Memory B cell (primary cell): ENCODE results near the gene RNPEP.
"Not testable (repeated sequence)": the region's sequence is repeated elsewhere in the genome, so short reads cannot be mapped to it uniquely, and the experiment has no call there.

Source experiments
- ATAC-seq: fragments of 150-1000 bp; cut with Tn5 transposase; 2 replicates; pipeline ENCODE4 v1.10.0; 2021; ENCODE audit warnings: low read depth, mild to moderate bottlenecking, moderate library complexity
- DNase-seq, 2 donors: peaks; one replicate each; pipeline ENCODE4 v3.0.0; 2022; ENCODE audit warnings: low spot score in 2 of 2
- H3K27ac Mint-ChIP-seq: one replicate; pipeline ENCODE4 v1.8.0; 2022; ENCODE audit warnings: mild to moderate bottlenecking, moderate library complexity, mixed read lengths
- H3K27me3 Mint-ChIP-seq: one replicate; pipeline ENCODE4 v1.8.0; 2022; ENCODE audit warnings: mixed read lengths
- H3K36me3 Mint-ChIP-seq: one replicate; pipeline ENCODE4 v1.8.0; 2022; ENCODE audit warnings: mild to moderate bottlenecking, mixed read lengths
- H3K4me1 Mint-ChIP-seq: one replicate; pipeline ENCODE4 v1.8.0; 2022; ENCODE audit warnings: mixed read lengths
- H3K4me3 Mint-ChIP-seq: one replicate; pipeline ENCODE4 v1.8.0; 2022; ENCODE audit warnings: mild to moderate bottlenecking, moderate library complexity, mixed read lengths
- H3K9me3 Mint-ChIP-seq: one replicate; pipeline ENCODE4 v1.8.0; 2022; ENCODE audit warnings: mixed read lengths

RNPEP gene

GRCh38 chr1:202049129-202049528, 66.7 kb downstream of the RNPEP start:
- H3K4me1 Mint-ChIP-seq, result no peaks in the 10 kb centered on the region
- ATAC-seq (no peak), DNase-seq (no peak)
- peaks cover 11% of the 10 kb centered on the region for H3K27me3 Mint-ChIP-seq
- H3K4me3 Mint-ChIP-seq, result no peak overlapping the region
- no peak overlapping the region for H3K27ac Mint-ChIP-seq
- no peaks in the 10 kb centered on the region for H3K9me3 Mint-ChIP-seq
- no peaks in the 10 kb centered on the region for H3K36me3 Mint-ChIP-seq

DNA sequence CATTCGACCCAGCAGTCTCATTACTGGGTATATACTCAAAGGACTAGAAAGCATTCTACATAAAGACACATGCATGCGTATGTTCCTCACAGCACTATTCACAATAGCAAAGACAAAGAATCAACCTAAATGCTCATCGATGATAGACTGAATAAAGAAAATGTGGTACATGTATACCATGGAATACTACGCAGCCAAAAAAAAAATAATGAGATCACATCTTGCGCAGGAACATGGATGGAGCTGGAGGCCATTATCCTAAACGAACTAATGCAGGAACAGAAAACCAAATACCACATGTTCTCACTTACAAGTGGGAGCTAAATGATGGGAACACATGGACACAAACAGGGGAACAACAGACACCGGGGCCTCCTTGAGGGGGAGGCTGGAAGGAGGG, 71.6 kb downstream of the RNPEP start:
- ATAC-seq (no peak), DNase-seq (no peak)
- H3K9me3 Mint-ChIP-seq, result no peaks in the 10 kb centered on the region
- no peak overlapping the region for H3K27ac Mint-ChIP-seq
- no peaks in the 10 kb centered on the region for H3K4me1 Mint-ChIP-seq
- peaks cover 10% of the 10 kb centered on the region for H3K27me3 Mint-ChIP-seq
- H3K36me3 Mint-ChIP-seq, result no peaks in the 10 kb centered on the region
- H3K4me3 Mint-ChIP-seq, result no peak overlapping the region

DNA sequence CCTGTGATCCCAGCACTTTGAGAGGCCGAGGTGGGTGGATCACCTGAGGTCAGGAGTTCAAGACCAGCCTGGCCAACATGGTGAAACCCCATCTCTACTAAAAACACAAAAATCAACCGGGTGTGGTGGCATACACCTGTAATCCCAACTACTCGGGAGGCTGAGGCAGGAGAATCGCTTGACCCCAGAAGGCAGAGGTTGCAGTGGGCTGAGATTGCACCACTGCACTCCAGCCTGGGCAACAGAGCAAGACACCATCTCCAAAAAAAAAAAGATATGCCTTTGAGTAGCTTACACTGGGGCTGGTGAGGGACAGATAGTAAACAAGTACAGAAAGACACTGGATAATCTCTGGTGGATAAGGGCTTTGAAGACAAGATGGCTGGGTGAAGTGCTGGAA, 72.2 kb downstream of the RNPEP start:
- DNase-seq, ATAC-seq, H3K36me3 Mint-ChIP-seq, H3K4me1 Mint-ChIP-seq, H3K4me3 Mint-ChIP-seq, H3K9me3 Mint-ChIP-seq, H3K27ac Mint-ChIP-seq: not testable (repeated sequence)
- peaks cover 10% of the 10 kb centered on the region for H3K27me3 Mint-ChIP-seq
